ENCODE measurements around the gene ZBTB7B. TPM values are rescaled to one million over a fixed set of nuclear protein-coding genes. Genes with fewer than 3 reads are reported as not detected.
A peak's percentile ranks its signal among the peaks of the same experiment; 100 is the strongest.

ZBTB7B gene
- total RNA-seq, 1 donor from 2014 or later: 77.6 TPM

GRCh38 chr1:155062151-155062686 lies 59.6 kb downstream of the ZBTB7B start:
- Histone ChIP-seq H3K36me3 (peaks cover 0 to 37% of the 10 kb centered on the region in 2 donors), H3K9me3 (no peaks in the 10 kb centered on the region), H3K4me1 (peaks cover 34% of the 10 kb centered on the region), H3K27ac (peak overlapping the region; percentile 79), H3K27me3 (no peaks in the 10 kb centered on the region), H3K4me3 (peak overlapping the region in 1 of 2 donors; percentile 71)
- intact Hi-C loops (cut with DNase I): loop anchor here (2.0 to 10.0 kb wide), 4 partner anchors 23 to 497 kb away; partner anchors contain the start of genes CHRNB2, PMVK and PYGO2
- no peak for DNase-seq (ENCODE audit: extremely low spot score in 2 of 2)
- TF ChIP-seq POLR2A (IDR thresholded peaks at IDR 0.05): no peak
- no peak for TF ChIP-seq CTCF (IDR thresholded peaks at IDR 0.05)
- no peak for TF ChIP-seq POLR2AphosphoS5 (IDR thresholded peaks at IDR 0.05; ENCODE audit: insufficient read depth in 1 of 2, low read depth in 1 of 2)

DNA sequence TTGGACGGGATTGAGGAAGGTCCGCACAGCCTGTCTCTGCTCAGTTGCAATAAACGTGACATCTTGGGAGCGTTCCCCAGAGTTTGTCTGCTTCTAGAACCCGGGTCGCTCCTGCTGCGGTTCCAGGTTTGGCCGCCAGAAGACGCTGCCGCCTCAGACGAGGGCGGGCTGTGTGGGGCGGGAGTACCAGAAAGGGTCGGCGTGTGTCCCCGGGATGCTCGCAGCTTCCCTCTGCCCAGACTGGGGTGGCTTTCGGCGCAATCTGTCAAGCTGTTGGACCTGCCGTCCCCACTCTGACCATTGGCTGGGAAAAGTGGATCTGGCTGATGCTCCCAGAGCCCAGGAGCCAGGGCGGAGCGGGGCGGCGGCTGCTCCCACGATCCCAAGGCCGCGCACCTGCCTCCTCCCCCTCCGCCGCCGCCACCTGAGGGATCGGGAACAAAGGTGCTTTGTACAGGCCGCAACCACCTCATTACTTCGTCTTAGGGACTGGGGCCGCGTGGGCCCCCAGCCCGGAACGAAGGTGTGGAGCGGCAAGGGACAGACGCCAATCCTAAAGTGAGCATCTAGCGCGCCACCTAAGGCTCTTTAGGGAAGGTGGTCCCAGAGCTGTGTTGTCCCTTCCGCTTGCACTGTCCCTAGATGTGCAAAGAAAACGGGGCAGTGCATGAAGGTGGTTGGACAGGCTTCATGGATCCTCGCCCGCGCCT lies 60.3 kb downstream of the ZBTB7B start:
- Histone ChIP-seq H3K4me3 (peak overlapping the region; percentile 71 to 84), H3K36me3 (peaks cover 0 to 31% of the 10 kb centered on the region in 2 donors), H3K4me1 (peaks cover 34% of the 10 kb centered on the region), H3K9me3 (no peaks in the 10 kb centered on the region), H3K27me3 (no peaks in the 10 kb centered on the region), H3K27ac (peak overlapping the region; percentile 79)
- DNase-seq (ENCODE audit: extremely low spot score in 2 of 2): no peak
- intact Hi-C loops (cut with DNase I): loop anchor here (2.0 to 10.0 kb wide), 4 partner anchors 22 to 498 kb away; partner anchors contain the start of genes CHRNB2, PMVK and PYGO2
- TF ChIP-seq CTCF (IDR thresholded peaks at IDR 0.05): peak; percentile 52 to 73 (median 58)
- no peak for TF ChIP-seq POLR2A (IDR thresholded peaks at IDR 0.05)

- H3K9me3 ChIP-seq: no peaks in the 10 kb centered on the region
- peak within 1 kb of the TSS; percentile 79 for H3K27ac ChIP-seq
- intact Hi-C loops (cut with DNase I): loop anchor here (2.0 to 10.0 kb wide), 4 partner anchors 21 to 499 kb away; partner anchors contain the start of genes CHRNB2, PMVK and PYGO2
- H3K4me1 ChIP-seq: peaks cover 34% of the 10 kb centered on the region
- H3K4me3 ChIP-seq: peak within 1 kb of the TSS; percentile 71 to 84
- DNase-seq (ENCODE audit: extremely low spot score in 2 of 2): no peak
- TF ChIP-seq POLR2A (IDR thresholded peaks at IDR 0.05) (peak in 1 of 2 donors; percentile 7), POLR2AphosphoS5 (IDR thresholded peaks at IDR 0.05; ENCODE audit: insufficient read depth in 1 of 2, low read depth in 1 of 2) (peak; percentile 65 to 74), CTCF (IDR thresholded peaks at IDR 0.05) (no peak)
- peaks cover 0 to 23% of the 10 kb centered on the region in 2 donors for H3K36me3 ChIP-seq
- no peaks in the 10 kb centered on the region for H3K27me3 ChIP-seq
These were observed 61.0 kb downstream of the ZBTB7B start, which contains the start of gene EFNA4 for GRCh38 chr1:155063550-155064110. TSS of gene EFNA4 (plus strand) at chr1:155063740. CDS start at chr1:155063824, 84 bp downstream.

DNA sequence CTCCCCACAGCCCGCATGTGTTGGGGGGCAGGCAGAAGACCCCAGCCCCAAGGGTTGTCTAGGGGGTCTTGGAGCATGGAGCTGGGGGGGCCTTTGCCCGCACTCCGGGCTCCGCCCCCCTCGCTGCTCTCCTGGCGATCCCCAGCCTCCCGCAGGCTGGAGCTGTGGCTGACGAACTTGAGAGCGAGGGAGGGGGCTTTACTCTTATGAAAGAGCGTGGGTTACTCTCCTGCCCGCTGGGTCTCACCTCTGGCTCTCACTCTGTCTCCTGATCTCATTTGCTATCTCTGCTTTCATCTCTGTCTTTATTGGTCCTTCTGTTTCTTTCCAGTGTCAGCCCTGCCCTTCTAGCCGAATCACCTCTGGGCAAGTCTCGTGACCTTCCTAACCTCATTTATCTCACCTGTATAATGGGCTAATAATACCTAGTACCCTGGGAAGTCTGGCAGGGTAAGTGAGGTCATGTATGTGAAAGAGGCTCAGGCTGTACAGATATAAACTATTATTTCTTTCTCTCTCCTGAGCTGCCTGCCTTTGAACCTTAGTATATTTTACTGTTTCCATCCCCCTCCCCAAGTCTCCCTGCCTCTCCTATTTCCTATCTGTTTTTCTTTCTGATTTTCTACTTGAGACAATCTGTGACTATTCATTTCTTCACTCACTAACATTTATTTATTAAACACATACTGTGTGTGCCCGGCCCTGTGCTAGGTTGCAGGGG lies 61.7 kb downstream of the ZBTB7B start:
- Histone ChIP-seq H3K4me1 (peaks cover 34% of the 10 kb centered on the region), H3K36me3 (peaks cover 0 to 19% of the 10 kb centered on the region in 2 donors), H3K9me3 (no peaks in the 10 kb centered on the region), H3K27ac (peak overlapping the region; percentile 79), H3K27me3 (no peaks in the 10 kb centered on the region), H3K4me3 (peak overlapping the region; percentile 71 to 84)
- TF ChIP-seq POLR2AphosphoS5 (IDR thresholded peaks at IDR 0.05; ENCODE audit: insufficient read depth in 1 of 2, low read depth in 1 of 2): no peak
- TF ChIP-seq CTCF (IDR thresholded peaks at IDR 0.05): no peak
- no peak for TF ChIP-seq POLR2A (IDR thresholded peaks at IDR 0.05)
- DNase-seq (ENCODE audit: extremely low spot score in 2 of 2): no peak
- intact Hi-C loops (cut with DNase I): loop anchor here (5.0 to 10.0 kb wide), 3 partner anchors 99 to 499 kb away; partner anchors contain the start of genes CHRNB2, PMVK and PYGO2
